ENCODE results near the gene TMEM95.

The TMEM95 gene

DNA sequence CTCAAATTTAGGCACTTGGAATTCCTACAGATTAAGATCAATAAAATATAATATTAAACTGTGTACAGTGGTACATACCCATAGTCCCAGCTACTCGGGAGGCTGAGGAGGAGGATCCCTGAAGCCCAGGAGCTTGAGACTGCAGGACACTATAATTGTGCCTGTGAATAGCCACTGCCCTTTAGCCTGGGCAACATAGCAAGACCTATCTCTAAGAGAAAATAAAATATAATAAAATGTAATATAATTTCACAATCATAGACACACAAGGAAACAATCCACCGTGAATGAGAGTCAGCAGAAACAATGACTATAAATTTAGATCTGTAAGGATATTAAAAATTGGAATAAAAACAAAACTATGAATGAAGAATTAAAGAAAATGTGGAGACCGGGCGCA, 15.9 kb downstream of the TMEM95 start:
- no peak overlapping the region for H3K27ac ChIP-seq (ENCODE audit: low read length)
- no peaks in the 10 kb centered on the region for H3K79me2 ChIP-seq (ENCODE audit: low read length)
- H3K4me2 ChIP-seq (ENCODE audit: low read length) = no peak overlapping the region
- H3K9me3 ChIP-seq (ENCODE audit: insufficient read depth, low read length) = no peaks in the 10 kb centered on the region
- H3K27me3 ChIP-seq (ENCODE audit: low read depth, low read length) = peaks cover 6% of the 10 kb centered on the region; the same call in 1 of the 2 replicates
- H4K20me1 ChIP-seq (ENCODE audit: insufficient read depth, low read length) = no peaks in the 10 kb centered on the region
- no peak for TF ChIP-seq EZH2phosphoT487 (IDR thresholded peaks at IDR 0.05; ENCODE audit: low read depth)
- TF ChIP-seq, protein P1, sequence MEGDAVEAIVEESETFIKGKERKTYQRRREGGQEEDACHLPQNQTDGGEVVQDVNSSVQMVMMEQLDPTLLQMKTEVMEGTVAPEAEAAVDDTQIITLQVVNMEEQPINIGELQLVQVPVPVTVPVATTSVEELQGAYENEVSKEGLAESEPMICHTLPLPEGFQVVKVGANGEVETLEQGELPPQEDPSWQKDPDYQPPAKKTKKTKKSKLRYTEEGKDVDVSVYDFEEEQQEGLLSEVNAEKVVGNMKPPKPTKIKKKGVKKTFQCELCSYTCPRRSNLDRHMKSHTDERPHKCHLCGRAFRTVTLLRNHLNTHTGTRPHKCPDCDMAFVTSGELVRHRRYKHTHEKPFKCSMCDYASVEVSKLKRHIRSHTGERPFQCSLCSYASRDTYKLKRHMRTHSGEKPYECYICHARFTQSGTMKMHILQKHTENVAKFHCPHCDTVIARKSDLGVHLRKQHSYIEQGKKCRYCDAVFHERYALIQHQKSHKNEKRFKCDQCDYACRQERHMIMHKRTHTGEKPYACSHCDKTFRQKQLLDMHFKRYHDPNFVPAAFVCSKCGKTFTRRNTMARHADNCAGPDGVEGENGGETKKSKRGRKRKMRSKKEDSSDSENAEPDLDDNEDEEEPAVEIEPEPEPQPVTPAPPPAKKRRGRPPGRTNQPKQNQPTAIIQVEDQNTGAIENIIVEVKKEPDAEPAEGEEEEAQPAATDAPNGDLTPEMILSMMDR (IDR thresholded peaks at IDR 0.05; ENCODE audit: low read depth, low read length) = no peak
- H3K36me3 ChIP-seq (replicated peaks; ENCODE audit: low read depth, low read length) = no peaks in the 10 kb centered on the region
- no peaks in the 10 kb centered on the region for H3K4me1 ChIP-seq (ENCODE audit: low read length)
- H3K9ac ChIP-seq (ENCODE audit: low read length) = no peak overlapping the region
- H2AFZ ChIP-seq (ENCODE audit: low read depth, low read length) = no peak overlapping the region
- H3K4me3 ChIP-seq (ENCODE audit: low read length) = no peak overlapping the region

DNA sequence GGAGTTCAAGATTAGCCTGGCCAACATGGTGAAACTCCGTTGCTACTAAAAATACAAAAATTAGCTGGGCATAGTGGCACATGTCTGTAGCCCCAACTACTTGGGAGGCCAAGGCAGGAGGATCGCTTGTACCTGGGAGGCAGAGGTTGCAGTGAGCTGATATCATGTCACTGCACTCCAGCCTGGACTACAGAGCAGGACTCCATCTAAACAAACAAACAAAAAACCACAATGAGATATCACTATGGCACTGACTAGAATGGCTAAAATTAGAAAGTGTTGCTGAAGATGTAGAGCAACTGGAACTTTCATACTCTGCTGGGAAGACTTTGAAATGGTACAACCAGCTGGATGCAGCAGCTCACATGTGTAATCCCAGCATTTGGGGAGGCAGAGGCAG, 19.4 kb downstream of the TMEM95 start:
- H3K9me3 ChIP-seq (ENCODE audit: insufficient read depth, low read length) = 0 out of 2 replicates have a peak, but pooled peaks cover 4% of the 10 kb centered on the region
- H3K79me2 ChIP-seq (ENCODE audit: low read length) = no peaks in the 10 kb centered on the region
- peaks cover 6% of the 10 kb centered on the region; the same call in 1 of the 2 replicates for H3K27me3 ChIP-seq (ENCODE audit: low read depth, low read length)
- H3K27ac ChIP-seq (ENCODE audit: low read length) = no peak overlapping the region
- H3K36me3 ChIP-seq (replicated peaks; ENCODE audit: low read depth, low read length) = no peaks in the 10 kb centered on the region
- H3K4me2 ChIP-seq (ENCODE audit: low read length) = no peak overlapping the region
- H4K20me1 ChIP-seq (ENCODE audit: insufficient read depth, low read length) = no peaks in the 10 kb centered on the region
- H3K9ac ChIP-seq (ENCODE audit: low read length) = no peak overlapping the region
- no peak overlapping the region for H3K4me3 ChIP-seq (ENCODE audit: low read length)
- no peaks in the 10 kb centered on the region for H3K4me1 ChIP-seq (ENCODE audit: low read length)
- no peak overlapping the region for H2AFZ ChIP-seq (ENCODE audit: low read depth, low read length)
- no peak for TF ChIP-seq EZH2phosphoT487 (IDR thresholded peaks at IDR 0.05; ENCODE audit: low read depth)
- TF ChIP-seq, protein P1 (IDR thresholded peaks at IDR 0.05; ENCODE audit: low read depth, low read length) = no peak

DNA sequence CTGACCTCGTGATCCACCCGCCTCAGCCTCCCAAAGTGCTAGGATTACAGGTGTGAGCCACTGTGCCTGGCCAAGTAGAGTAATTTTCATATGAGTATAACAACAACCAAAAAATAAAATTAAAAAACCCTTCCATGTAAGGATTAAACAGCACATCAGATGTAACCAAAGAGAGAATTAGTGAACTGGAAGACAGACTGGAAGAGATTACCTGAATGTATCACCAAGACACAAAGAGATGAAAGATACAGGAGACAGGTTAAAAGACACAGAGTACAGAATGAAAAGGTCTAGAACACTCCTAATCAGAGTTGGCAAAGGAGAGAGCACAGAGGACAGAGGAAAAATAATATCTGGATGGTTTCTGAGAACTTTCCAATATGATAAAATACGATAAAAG, 24.2 kb downstream of the TMEM95 start:
- Histone ChIP-seq H3K9me3 (ENCODE audit: insufficient read depth, low read length) (0 out of 2 replicates have a peak, but pooled peaks cover 5% of the 10 kb centered on the region), H3K27ac (ENCODE audit: low read length) (no peak overlapping the region), H3K4me3 (ENCODE audit: low read length) (no peak overlapping the region), H2AFZ (ENCODE audit: low read depth, low read length) (no peak overlapping the region), H3K36me3 (replicated peaks; ENCODE audit: low read depth, low read length) (no peaks in the 10 kb centered on the region), H4K20me1 (ENCODE audit: insufficient read depth, low read length) (no peaks in the 10 kb centered on the region), H3K79me2 (ENCODE audit: low read length) (no peaks in the 10 kb centered on the region), H3K27me3 (ENCODE audit: low read depth, low read length) (no peaks in the 10 kb centered on the region), H3K4me1 (ENCODE audit: low read length) (peaks cover 5% of the 10 kb centered on the region; the same call in 1 of the 2 replicates), H3K9ac (ENCODE audit: low read length) (no peak overlapping the region), H3K4me2 (ENCODE audit: low read length) (no peak overlapping the region)
- no peak for TF ChIP-seq EZH2phosphoT487 (IDR thresholded peaks at IDR 0.05; ENCODE audit: low read depth)
- TF ChIP-seq, protein P1 (IDR thresholded peaks at IDR 0.05; ENCODE audit: low read depth, low read length) = no peak

DNA sequence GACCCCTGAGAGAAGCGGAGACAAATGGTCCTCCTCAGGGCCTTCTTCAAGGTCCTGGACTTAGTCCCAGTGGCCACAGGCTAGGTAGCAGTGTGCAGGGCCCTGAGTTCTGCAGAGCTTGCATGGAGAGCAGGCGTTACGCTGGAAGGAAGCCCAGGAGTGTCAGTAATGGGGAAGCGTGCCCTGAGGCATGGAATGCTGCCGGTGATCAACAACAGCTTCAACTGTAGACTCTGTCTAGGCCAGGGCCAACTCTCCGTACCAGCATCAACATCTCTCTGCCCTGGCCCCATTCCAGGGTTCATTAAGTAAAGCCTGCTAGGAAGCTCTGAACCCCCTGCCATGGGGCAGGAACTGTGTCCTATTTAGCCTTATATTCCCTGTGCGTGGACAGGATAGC, 25.4 kb downstream of the TMEM95 start:
- Histone ChIP-seq H3K36me3 (replicated peaks; ENCODE audit: low read depth, low read length) (no peaks in the 10 kb centered on the region), H3K4me3 (ENCODE audit: low read length) (no peak overlapping the region), H3K9me3 (ENCODE audit: insufficient read depth, low read length) (0 out of 2 replicates have a peak, but pooled peaks cover 5% of the 10 kb centered on the region), H2AFZ (ENCODE audit: low read depth, low read length) (no peak overlapping the region), H3K4me1 (ENCODE audit: low read length) (peaks cover 9% of the 10 kb centered on the region; the same call in 1 of the 2 replicates), H3K27me3 (ENCODE audit: low read depth, low read length) (no peaks in the 10 kb centered on the region), H3K27ac (ENCODE audit: low read length) (no peak overlapping the region), H3K4me2 (ENCODE audit: low read length) (no peak overlapping the region), H3K79me2 (ENCODE audit: low read length) (no peaks in the 10 kb centered on the region), H4K20me1 (ENCODE audit: insufficient read depth, low read length) (no peaks in the 10 kb centered on the region), H3K9ac (ENCODE audit: low read length) (no peak overlapping the region)
- TF ChIP-seq EZH2phosphoT487 (IDR thresholded peaks at IDR 0.05; ENCODE audit: low read depth) = no peak
- TF ChIP-seq, protein P1 (IDR thresholded peaks at IDR 0.05; ENCODE audit: low read depth, low read length) = no peak

Data from OCI-LY3 (cell line).